T-helper 9 cell (primary cell): ENCODE measurements around the gene CHM.
"Not testable (repeated sequence)": the region's sequence is repeated elsewhere in the genome, so short reads cannot be mapped to it uniquely, and the experiment has no call there.

Experiments
- DNase-seq: peaks from one replicate; pipeline ENCODE4 v3.0.0-alpha.2; 2020

The CHM gene

GRCh38 chrX:85996555-85996954, 50.8 kb downstream of the CHM start:
- DNase-seq = no peak

- no peak for DNase-seq
These were observed 51.7 kb downstream of the CHM start for GRCh38 chrX:85995641-85996040.

DNA sequence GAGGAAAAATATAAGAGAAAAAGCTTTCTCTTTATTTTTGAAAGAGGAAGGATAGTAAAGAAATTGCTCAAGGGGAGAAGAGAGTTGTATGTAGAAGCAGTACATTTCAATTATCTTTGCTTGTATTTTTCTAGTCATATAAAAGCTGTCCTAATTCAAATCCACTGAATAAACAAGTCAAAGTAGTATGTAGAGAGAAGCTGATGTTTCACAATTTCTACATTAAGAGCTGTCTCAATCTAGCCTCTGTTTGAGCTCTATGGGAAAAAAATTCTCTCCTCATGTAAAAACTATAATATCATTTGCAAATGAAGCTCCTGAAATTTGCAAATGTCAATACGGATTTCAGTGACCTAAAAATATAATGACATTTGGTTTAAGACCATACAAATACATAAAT, 52.6 kb downstream of the CHM start:
- no peak for DNase-seq

GRCh38 chrX:85994228-85994627, 53.1 kb downstream of the CHM start:
- no peak for DNase-seq

DNA sequence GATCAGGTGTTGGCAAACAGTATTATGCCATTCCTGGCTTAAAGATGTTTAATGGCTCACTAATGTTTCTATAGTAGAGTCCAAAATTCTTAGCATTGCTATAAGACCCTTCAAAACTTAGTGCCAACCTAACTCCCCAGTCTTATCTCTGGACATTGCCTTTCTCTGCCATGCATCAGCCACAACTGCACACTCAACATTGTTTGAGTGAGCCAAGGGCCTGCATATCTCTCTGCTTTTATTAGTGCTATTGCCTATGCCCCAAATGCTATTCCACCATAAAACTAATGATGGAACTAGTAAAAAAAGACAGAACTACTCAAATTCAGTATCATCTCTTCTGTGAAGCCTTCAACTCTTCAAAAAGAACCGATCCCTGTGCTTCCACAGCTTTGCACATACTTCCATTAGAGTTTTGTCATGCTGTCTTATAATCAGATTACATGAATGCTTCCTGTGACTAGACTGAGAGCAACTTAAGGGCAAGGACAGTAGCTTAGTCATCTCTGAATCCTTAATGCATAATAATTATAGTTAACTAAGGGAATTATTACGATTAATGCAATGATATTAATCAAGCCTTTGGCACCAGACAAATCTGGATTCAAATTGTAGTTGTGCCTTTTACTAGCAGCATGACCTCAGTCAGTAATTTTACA, 53.7 kb downstream of the CHM start:
- DNase-seq = no peak

GRCh38 chrX:85992811-85993229, 54.5 kb downstream of the CHM start:
- no peak for DNase-seq

GRCh38 chrX:85988353-85988752, 59.0 kb downstream of the CHM start:
- DNase-seq = no peak

- no peak for DNase-seq
These were observed 67.1 kb downstream of the CHM start for GRCh38 chrX:85980286-85980685.

DNA sequence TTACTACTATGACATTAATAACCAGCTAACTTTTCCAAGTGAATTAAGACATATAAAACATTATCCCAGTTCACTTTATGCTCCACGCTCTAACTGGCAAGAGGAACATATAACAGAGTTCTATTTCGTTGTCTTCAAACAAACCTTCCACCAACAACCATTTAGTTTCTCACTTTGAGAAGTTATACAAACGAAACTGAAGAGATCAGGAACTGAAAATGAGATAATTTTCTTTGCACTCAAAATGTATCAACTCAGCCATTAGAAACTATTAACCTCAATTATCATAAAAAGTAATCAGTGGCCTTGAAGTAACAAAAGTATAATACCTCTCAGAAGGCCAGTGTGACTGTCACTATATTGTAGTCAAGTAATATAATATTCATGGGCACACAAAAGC, 70.1 kb downstream of the CHM start:
- DNase-seq = no peak

DNA sequence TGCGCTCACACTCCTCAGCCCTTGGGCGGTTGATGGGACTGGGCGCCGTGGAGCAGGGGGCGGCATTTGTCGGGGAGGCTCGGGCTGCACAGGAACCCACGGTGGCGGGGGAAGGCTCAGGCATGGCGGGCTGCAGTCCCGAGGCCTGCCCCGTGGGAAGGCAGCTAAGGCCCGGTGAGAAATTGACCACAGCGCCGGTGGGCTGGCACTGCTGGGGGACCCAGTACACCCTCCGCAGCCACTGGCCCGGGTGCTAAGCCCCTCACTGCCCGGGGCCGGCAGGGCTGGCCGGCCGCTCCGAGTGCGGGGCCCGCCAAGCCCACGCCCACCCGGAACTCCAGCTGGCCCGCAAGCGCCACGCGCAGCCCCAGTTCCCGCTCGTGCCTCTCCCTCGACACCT, 75.0 kb downstream of the CHM start:
- DNase-seq = not testable (repeated sequence)

GRCh38 chrX:85964744-85965143, 82.6 kb downstream of the CHM start:
- DNase-seq = no peak

- no peak for DNase-seq
These were observed 83.6 kb downstream of the CHM start for GRCh38 chrX:85963736-85964135.

GRCh38 chrX:85955510-85955909, 91.8 kb downstream of the CHM start:
- DNase-seq = no peak

- not testable (repeated sequence) for DNase-seq
These were observed 102.6 kb downstream of the CHM start for GRCh38 chrX:85944751-85945150.

DNA sequence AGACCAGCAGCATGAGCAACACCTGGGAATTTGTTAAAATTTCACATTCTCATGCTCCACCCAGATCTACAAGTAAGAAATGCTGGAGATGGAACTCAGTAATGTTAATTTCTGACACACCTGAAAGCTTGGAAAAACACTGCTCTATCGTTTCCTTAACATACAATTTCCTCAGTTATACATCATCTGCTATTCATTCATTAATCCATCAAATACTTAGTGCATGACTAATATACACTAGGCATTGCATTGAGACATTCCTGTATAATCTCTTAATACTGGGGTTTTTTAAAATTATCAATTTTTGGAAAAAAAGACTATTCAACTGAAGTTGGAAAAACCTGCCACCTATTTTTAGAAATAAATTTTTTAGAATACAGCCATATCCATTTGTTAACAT, 106.1 kb downstream of the CHM start:
- no peak for DNase-seq

GRCh38 chrX:85939942-85940341, 107.4 kb downstream of the CHM start:
- not testable (repeated sequence) for DNase-seq

- DNase-seq = not testable (repeated sequence)
These were observed 113.0 kb downstream of the CHM start for GRCh38 chrX:85934399-85934798.

GRCh38 chrX:85930099-85930498, 117.3 kb downstream of the CHM start:
- no peak for DNase-seq

DNA sequence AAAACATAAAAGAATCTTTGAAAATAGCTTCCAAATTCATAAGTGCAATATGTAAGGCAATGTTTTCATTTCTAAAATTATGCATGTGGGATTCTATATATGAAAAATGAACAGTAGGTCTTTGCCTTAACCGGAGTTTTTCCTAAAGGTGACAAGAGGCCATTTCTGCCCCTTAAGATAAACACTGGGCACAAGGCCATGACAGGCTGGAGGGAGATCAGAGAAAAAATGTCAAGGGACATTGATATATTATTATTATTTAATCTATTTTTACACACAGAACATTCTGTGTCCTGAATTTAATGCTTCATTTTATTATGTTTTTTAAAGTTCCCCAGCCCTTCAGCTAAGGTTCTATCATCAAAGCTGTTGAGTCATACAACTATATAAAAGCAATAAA, 118.8 kb downstream of the CHM start:
- no peak for DNase-seq

DNA sequence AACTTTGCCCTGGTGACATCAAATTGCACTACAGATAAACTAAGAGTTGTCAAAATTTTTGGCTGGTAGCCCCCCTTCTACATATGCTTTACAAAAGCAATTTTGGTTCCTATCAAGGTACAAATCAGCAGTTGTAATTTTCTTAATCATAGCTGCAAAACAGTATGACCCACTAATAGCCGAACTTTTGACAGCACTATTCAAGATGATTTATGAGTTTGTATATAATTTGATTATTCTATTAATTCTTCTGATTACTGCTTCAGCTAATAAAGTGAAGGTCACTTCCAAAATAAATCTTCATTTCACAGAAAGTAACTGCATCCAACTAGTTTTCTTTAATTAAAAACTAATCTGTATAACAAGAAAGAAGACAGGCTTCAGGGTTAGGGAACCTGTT, 119.6 kb downstream of the CHM start:
- no peak for DNase-seq

DNA sequence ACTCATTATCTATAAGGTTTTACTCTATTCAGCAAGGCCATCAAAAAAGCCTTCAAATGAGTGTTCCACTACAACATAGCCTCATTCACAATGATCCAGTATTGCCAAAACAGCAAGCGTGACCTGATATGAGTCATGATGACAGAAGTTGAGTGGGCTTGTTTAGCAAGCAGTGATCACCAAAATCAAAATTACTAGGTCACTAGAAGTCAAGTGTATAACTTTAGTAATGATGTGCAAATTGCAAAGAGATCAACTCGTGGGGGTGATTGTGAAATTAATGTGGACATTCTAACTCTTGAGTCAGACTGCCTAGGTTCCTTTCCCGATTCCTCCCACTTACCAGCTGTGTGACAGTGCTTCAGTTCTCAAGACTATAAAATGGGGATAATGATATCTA, 124.5 kb downstream of the CHM start:
- DNase-seq = no peak

DNA sequence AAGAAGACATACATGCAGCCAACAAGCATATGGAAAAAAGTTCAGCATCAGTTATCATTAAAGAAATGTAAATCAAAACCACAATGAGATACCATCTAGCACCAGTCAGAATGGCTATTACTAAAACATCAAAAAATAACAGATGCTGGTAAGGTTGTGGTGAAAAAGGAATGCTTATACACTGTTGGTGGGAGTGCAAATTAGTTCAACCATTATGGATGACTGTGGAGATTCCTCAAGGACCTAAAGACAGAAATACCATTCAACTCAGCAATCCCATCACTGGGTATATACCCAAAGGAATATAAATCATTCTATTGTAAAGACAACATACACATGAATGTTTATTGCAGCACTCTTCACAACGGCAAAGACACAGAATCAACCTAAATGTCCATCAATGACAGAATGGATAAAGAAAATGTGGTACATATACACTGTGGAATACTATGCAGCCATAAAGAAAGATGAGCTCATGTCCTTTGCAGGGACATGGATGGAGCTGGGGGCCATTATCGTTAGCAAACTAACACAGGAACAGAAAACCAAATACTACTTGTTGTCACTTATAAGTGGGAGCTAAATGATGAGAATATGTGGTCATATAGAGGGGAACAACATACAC, 130.6 kb downstream of the CHM start:
- DNase-seq = not testable (repeated sequence)

DNA sequence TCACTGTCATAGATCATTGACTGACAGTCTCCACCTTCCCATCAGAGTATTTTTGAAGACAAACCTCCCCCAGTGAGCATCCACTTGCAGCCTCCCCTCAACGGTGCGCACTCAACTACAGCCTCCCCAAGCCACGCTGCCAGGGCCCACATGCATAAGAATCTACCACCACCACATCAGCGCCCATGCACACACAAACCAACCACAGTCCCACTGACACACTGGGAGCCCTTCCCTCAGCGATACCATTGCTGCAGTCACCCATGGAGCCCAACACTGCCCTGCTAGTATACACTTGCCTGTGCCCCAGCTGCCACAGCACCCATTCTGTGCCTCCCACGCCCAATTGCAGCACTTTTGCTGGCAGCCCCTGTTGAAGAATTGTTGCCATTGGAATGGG, 132.9 kb downstream of the CHM start:
- DNase-seq = no peak

GRCh38 chrX:85907316-85907715, 140.0 kb downstream of the CHM start:
- no peak for DNase-seq

- DNase-seq = no peak
These were observed 141.0 kb downstream of the CHM start for GRCh38 chrX:85906399-85906798.
